ENCODE results near the gene UMODL1.
A peak's percentile ranks its signal among the peaks of the same experiment; 100 is the strongest.

The UMODL1 gene

GRCh38 chr21:42172596-42173483 lies 101.7 kb downstream of the UMODL1 start:
- H3K9me3 ChIP-seq (replicated peaks; ENCODE audit: insufficient read depth, low read length) = 0 out of 2 replicates have a peak, but pooled peaks cover 3% of the 10 kb centered on the region
- no peaks in the 10 kb centered on the region for H4K20me1 ChIP-seq (ENCODE audit: insufficient read depth, low read length)
- H3K9ac ChIP-seq (ENCODE audit: low read length) = no peak overlapping the region
- H3K27ac ChIP-seq (ENCODE audit: low read length) = no peak overlapping the region
- no peak for DNase-seq
- no peaks in the 10 kb centered on the region for H3K36me3 ChIP-seq (replicated peaks; ENCODE audit: insufficient read depth, low read length)
- H3K4me1 ChIP-seq (ENCODE audit: low read length) = no peaks in the 10 kb centered on the region
- H2AFZ ChIP-seq (ENCODE audit: low read length) = no peak overlapping the region
- H3K9me2 ChIP-seq (replicated peaks; ENCODE audit: insufficient read depth, low read length) = no peaks in the 10 kb centered on the region
- no peaks in the 10 kb centered on the region for H3K79me2 ChIP-seq (ENCODE audit: low read length)
- H3F3A ChIP-seq (ENCODE audit: insufficient read depth, low read length) = no peaks in the 10 kb centered on the region
- peaks cover 48% of the 10 kb centered on the region for H3K27me3 ChIP-seq (replicated peaks; ENCODE audit: insufficient read depth, low read length)
- H3K4me3 ChIP-seq (ENCODE audit: low read length) = no peak overlapping the region
- no peak overlapping the region for H3K4me2 ChIP-seq (ENCODE audit: low read depth, low read length)
- TF ChIP-seq EZH2phosphoT487 (IDR thresholded peaks at IDR 0.05; ENCODE audit: low read length) (no peak), CTCF (IDR thresholded peaks at IDR 0.05; ENCODE audit: low read length) (no peak), EZH2 (optimal IDR thresholded peaks at IDR 0.05; ENCODE audit: low read depth, low read length) (no peak)

GRCh38 chr21:42174173-42174572 lies 103.1 kb downstream of the UMODL1 start:
- Histone ChIP-seq H3F3A (ENCODE audit: insufficient read depth, low read length) (no peaks in the 10 kb centered on the region), H3K27ac (ENCODE audit: low read length) (no peak overlapping the region), H3K9me3 (replicated peaks; ENCODE audit: insufficient read depth, low read length) (no peaks in the 10 kb centered on the region), H4K20me1 (ENCODE audit: insufficient read depth, low read length) (no peaks in the 10 kb centered on the region), H3K4me3 (ENCODE audit: low read length) (no peak overlapping the region), H3K36me3 (replicated peaks; ENCODE audit: insufficient read depth, low read length) (no peaks in the 10 kb centered on the region), H3K9me2 (replicated peaks; ENCODE audit: insufficient read depth, low read length) (no peaks in the 10 kb centered on the region), H2AFZ (ENCODE audit: low read length) (peak overlapping the region; percentile 6; the same call in 1 of the 2 replicates), H3K4me2 (ENCODE audit: low read depth, low read length) (peak overlapping the region; percentile 18; the same call in 1 of the 2 replicates), H3K4me1 (ENCODE audit: low read length) (no peaks in the 10 kb centered on the region), H3K79me2 (ENCODE audit: low read length) (no peaks in the 10 kb centered on the region), H3K27me3 (replicated peaks; ENCODE audit: insufficient read depth, low read length) (peaks cover 46% of the 10 kb centered on the region), H3K9ac (ENCODE audit: low read length) (no peak overlapping the region)
- TF ChIP-seq EZH2phosphoT487 (IDR thresholded peaks at IDR 0.05; ENCODE audit: low read length) (no peak), EZH2 (optimal IDR thresholded peaks at IDR 0.05; ENCODE audit: low read depth, low read length) (no peak), CTCF (IDR thresholded peaks at IDR 0.05; ENCODE audit: low read length) (no peak)
- DNase-seq = peak; percentile 36

GRCh38 chr21:42175110-42175710 lies 104.1 kb downstream of the UMODL1 start:
- no peak overlapping the region for H3K9ac ChIP-seq (ENCODE audit: low read length)
- no peaks in the 10 kb centered on the region for H3K9me2 ChIP-seq (replicated peaks; ENCODE audit: insufficient read depth, low read length)
- no peaks in the 10 kb centered on the region for H3K36me3 ChIP-seq (replicated peaks; ENCODE audit: insufficient read depth, low read length)
- H2AFZ ChIP-seq (ENCODE audit: low read length) = no peak overlapping the region
- H3K79me2 ChIP-seq (ENCODE audit: low read length) = no peaks in the 10 kb centered on the region
- DNase-seq = no peak
- no peak overlapping the region for H3K27ac ChIP-seq (ENCODE audit: low read length)
- no peaks in the 10 kb centered on the region for H4K20me1 ChIP-seq (ENCODE audit: insufficient read depth, low read length)
- peaks cover 48% of the 10 kb centered on the region for H3K27me3 ChIP-seq (replicated peaks; ENCODE audit: insufficient read depth, low read length)
- TF ChIP-seq EZH2 (optimal IDR thresholded peaks at IDR 0.05; ENCODE audit: low read depth, low read length) (no peak), CTCF (IDR thresholded peaks at IDR 0.05; ENCODE audit: low read length) (no peak), EZH2phosphoT487 (IDR thresholded peaks at IDR 0.05; ENCODE audit: low read length) (no peak)
- no peaks in the 10 kb centered on the region for H3K9me3 ChIP-seq (replicated peaks; ENCODE audit: insufficient read depth, low read length)
- no peaks in the 10 kb centered on the region for H3K4me1 ChIP-seq (ENCODE audit: low read length)
- H3F3A ChIP-seq (ENCODE audit: insufficient read depth, low read length) = no peaks in the 10 kb centered on the region
- H3K4me2 ChIP-seq (ENCODE audit: low read depth, low read length) = no peak overlapping the region
- H3K4me3 ChIP-seq (ENCODE audit: low read length) = no peak overlapping the region

All from MM.1S (cell line).